GM20000 (cell line): ENCODE results near the gene C1QTNF1.
A peak's percentile ranks its signal among the peaks of the same experiment; 100 is the strongest.

ENCODE experiments used
- DNase-seq: peaks from one replicate; pipeline ENCODE4 v3.0.0; 2012; ENCODE audit warnings: low spot score
- CTCF ChIP-seq: IDR thresholded peaks from 2 replicates; pipeline ENCODE4 v1.5.1; 2012; ENCODE audit warnings: mild to moderate bottlenecking, control low read depth; ENCODE audit errors: extremely low read depth, missing control alignments

Gene C1QTNF1, protein sequence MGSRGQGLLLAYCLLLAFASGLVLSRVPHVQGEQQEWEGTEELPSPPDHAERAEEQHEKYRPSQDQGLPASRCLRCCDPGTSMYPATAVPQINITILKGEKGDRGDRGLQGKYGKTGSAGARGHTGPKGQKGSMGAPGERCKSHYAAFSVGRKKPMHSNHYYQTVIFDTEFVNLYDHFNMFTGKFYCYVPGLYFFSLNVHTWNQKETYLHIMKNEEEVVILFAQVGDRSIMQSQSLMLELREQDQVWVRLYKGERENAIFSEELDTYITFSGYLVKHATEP

GRCh38 chr17:79023886-79024771, at the start of gene C1QTNF1:
TSS of gene C1QTNF1 (plus strand) at chr17:79024169. CDS start at chr17:79043969, 19,800 bp downstream.
- peak; percentile 70 for DNase-seq
- no peak for TF ChIP-seq CTCF

GRCh38 chr17:78974635-78975591, 49.1 kb upstream of the C1QTNF1 start:
- no peak for DNase-seq
- TF ChIP-seq CTCF, result no peak

DNA sequence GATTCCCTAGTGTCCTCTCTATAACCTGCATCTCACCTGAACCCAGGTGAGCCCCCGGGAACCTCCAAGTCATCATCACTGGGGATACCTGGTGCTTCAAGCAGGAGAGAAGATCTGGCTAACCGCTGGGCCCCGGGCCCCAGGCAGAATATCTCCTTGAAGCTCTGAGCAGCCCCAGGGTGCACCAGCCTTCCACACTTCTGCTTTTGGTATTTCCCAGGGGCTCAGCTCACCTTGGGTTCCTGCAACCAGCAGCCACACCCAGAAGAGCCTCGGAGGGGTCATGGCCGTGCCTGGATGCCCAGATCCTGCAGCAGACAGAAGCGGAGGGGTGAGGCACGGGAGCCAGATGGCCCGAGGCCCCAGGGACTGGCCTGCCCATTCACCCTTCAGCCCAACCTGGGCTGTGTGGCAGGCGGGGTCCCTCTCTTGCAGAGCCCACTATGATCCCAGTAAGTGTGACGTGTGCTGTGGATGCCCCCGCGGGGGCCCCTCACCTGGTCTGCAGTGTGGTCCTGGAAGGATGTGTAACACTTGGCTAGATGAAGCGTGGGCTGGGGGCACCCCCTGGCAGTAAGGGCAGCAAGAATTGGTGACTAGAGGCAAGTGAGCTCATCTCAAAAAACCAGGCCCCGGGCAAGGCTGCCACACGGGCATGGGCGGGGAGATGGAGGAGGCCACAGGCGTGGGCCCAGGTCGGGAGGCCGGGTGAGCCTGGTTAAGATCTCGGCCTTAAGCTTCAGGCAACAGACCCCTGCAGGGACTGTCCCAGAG, 46.9 kb upstream of the C1QTNF1 start:
- DNase-seq, result no peak

GRCh38 chr17:78977681-78977943, 46.4 kb upstream of the C1QTNF1 start:
- DNase-seq, result no peak
- no peak for TF ChIP-seq CTCF

More for the DNA sequence above, 46.9 kb upstream of the C1QTNF1 start:
- TF ChIP-seq CTCF, result no peak

DNA sequence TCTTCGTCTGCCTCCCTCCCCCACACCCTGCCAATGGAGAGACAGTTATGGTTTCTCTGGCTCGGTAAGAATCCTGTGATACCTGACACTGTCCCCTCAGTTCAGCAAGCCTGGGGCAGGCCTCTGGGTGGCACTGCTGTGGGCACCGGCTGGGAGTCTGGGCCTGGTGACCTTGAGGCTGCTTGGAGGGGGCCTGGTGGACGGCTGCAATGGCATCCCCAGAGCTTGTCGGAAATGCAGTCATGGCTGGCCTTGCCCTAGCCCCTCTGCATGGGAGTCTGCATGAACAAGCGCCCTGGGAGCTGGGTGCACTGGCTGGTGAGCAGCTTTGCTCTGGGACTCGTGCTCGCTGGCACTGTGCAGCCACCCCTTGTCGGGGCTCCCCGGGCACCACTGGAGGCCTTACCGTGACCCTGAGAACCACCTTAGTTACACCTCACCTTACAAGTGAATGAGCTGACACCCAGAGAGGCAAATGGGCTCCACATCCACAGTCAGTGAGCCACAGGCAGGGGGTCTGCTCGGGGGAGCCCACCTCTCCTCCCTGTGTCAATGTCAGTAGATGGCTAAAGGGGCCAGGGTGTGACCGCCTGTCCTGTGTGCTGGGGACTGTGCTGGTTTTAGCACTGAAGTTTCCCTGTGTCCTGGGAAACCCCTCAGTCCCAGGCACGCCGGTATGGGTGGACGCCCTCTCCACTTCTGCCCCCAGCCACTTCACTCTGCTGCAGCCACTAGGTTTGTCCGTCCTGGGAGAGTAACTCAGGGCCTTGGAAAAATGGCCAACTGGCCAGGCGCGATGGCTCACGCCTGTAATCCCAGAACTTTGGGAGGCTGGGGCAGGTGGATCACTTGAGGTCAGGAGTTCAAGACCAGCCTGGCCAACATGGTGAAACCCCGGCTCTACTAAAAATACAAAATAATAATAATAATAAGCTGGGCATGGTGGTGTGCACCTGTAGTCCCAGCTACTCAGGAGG, 45.7 kb upstream of the C1QTNF1 start:
- TF ChIP-seq CTCF, result no peak
- DNase-seq, result no peak
